ACHN (cell line): ENCODE data around the gene SLC23A3.

Experiments
- DNase-seq: peaks from one replicate; pipeline ENCODE4 v3.0.0-alpha.2; 2015
- in situ Hi-C: cut with HindIII; loops from 2 replicates; pipeline ENCODE4 v1.10.0; 2017; ENCODE audit warnings: low sequenced_read_pairs, low pct_ligation_motif_present, low pct_unique_long_range_greater_than_20kb

SLC23A3 gene

DNA sequence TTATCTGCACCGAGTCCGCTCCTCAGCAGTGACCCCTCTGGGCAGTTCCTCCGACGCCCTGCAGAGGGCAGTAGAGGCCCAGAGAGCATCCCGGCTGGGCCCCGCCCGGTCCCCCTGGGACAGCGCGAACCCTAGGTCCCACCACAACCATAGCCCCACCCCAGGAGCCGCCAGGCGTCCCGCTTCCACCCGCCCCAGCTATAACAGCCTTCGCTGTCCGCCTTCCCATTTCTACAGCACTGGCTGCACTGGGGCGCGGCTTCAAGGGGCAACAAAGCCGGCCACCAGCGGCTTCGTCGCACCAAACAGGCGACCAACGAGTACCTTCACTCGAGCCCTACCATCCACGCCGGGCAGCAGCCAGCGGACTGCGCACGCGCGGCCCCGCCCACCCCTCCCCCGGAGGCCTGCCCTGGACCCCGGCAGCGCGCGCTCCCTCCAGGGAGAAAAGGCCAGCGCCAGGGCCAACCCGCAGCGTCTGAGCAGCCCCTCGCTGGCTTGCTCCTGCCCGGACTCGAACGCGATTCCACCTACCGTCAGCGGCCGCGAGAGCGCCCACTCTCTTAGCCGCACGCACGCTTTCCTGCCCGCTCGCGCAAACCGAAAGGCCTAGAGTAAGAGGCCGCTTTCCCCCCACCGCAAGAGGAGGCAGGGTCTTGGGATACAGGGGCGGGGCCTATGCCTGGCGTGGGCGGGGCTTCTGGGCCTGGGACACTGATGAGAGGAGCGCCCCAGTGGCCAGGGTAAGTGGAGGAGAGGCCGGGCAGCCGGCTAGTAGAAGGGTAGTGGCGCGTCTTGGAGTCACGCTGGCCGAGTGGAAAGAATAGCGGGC, 9.4 kb downstream of the SLC23A3 start, which contains the start of gene NHEJ1:
Gene NHEJ1 (minus strand): TSS at position 630 of the 832 bp plus-strand sequence. CDS start 2,453 bp downstream, outside the sequence.
- peak; percentile 95 for DNase-seq
- in situ Hi-C loops, result no loop called here

DNA sequence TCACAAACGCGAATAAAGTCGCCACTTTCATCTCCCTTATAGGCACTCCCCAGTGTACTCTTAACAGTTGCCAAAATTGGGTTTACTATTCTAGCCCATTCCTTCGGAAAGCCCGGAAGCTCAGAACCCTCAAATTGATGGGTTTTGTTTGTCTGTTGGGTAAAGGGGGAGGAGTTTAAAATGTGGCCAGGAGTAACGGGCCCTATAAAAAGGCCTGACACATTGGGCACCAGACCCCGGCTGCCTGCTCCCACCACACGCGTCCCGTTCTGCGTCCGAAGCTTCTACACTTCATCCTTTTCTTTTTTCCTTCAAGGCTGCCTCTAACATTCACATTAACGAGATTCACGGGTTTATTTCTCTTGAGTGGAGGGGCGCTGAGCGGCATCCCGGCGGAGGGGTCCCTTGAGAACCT, 10.1 kb downstream of the SLC23A3 start:
- DNase-seq, result peak; percentile 6
- in situ Hi-C loops, result no loop called here

GRCh38 chr2:219158586-219158985, 11.2 kb downstream of the SLC23A3 start:
- in situ Hi-C loops, result no loop called here
- no peak for DNase-seq

DNA sequence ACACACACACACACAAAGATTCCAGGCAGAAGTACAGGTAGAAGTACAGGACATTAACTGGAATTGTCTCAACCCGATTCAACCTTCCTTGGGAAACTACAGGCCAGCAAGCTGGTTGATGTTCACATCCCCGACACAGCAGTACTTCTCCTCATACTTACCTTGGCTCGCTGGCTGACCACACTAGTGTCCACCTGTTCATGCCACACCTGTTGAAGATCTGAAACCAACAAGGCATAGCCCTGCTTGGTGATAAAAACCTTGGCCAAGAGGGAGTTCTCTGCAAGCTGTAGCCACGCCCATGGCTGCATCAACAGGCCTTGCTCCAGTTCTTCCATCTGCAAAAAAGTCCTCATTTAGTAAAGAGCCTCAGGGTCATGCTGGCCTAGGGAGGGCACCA, 11.8 kb downstream of the SLC23A3 start:
- DNase-seq, result no peak
- in situ Hi-C loops, result no loop called here

- DNase-seq, result no peak
- in situ Hi-C loops, result no loop called here
Measured at GRCh38 chr2:219157396-219157795, 12.4 kb downstream of the SLC23A3 start.

GRCh38 chr2:219155054-219155644, 14.7 kb downstream of the SLC23A3 start:
- DNase-seq, result peak; percentile 85
- in situ Hi-C loops, result no loop called here

DNA sequence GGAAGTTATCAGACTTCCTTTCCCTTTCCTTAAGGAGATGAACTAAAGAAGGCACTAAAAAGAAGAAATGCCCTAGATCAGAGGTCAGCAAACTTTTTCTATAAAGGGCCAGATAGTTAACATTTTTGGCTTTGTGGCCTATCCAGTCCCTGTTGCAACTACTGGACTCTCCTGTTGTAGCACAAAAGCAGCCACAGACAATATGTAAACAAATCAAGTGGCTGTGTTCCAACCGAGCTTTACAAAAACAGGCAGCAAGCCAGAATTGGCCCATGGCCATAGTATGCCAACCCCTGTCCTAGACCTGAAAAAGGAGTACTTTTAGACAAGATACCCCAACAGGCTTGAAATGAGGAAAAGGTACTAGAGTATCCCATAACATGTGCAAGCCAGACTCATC, 20.2 kb downstream of the SLC23A3 start:
- in situ Hi-C loops, result no loop called here
- DNase-seq, result no peak

DNA sequence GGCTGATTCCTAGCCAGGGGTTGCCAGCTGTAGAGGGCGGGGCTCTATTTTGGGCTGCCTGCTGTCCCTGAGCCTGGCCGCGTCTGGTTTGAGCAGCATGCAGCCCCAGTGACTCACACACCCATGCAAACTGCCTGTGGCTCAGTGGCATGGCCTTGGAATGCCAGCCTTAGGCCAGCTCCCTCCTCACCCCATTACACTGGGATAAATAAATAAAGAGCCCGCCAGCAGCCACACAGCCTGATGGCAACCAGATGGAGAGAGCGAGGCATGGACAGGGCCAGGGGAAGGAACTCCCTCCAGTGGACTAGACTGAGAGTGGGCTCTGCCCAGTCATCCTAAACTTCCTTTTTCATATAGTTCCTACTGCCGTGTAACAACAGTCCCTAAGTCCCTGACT, 27.5 kb downstream of the SLC23A3 start:
- peak; percentile 92 for DNase-seq
- in situ Hi-C loops, result no loop called here

GRCh38 chr2:219140722-219141121, 29.1 kb downstream of the SLC23A3 start:
- DNase-seq, result no peak
- in situ Hi-C loops, result no loop called here

DNA sequence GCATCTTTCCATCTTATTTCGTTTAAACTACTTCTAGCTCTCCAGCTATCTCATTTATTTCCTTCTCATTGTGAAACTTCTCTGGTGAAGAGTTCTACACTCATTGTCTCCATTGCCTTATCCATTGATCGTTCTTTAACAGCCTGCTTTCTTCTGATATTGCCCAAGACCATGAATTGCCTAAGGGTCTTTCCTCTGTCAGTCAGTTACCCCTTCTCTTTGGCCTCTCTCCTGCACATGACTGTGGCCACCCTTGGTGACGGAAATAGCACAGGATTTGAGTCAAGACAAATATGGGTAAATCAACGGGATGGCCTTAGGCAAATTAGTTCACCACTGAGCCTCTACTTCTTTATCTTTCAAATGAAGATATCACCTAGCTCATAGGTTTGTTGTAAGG, 35.9 kb downstream of the SLC23A3 start:
- no peak for DNase-seq
- in situ Hi-C loops, result no loop called here

- in situ Hi-C loops, result no loop called here
- DNase-seq, result no peak
Measured at GRCh38 chr2:219131744-219132143, 38.1 kb downstream of the SLC23A3 start.

- no peak for DNase-seq
- in situ Hi-C loops, result no loop called here
Measured at GRCh38 chr2:219131327-219131726, 38.5 kb downstream of the SLC23A3 start.

DNA sequence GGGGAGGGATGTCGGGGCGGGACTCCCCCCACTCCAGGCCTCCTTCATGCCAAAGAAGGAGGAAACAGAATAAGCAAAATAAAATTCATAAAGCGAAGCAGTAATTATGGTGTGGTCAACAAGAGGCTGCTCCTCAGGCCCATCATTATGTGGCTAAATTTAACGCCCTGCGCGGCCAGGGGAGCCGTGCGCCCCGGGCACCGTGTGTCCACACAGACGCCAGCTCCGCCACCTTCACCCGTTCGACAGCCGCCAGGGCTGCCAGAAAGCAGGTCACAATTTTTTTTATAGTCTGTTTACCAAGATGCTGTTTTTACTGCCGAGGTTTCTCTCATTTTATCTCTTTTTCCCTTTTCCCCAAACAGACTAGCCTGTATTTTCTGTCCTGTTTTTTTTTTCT, 40.2 kb downstream of the SLC23A3 start:
- in situ Hi-C loops, result no loop called here
- no peak for DNase-seq

DNA sequence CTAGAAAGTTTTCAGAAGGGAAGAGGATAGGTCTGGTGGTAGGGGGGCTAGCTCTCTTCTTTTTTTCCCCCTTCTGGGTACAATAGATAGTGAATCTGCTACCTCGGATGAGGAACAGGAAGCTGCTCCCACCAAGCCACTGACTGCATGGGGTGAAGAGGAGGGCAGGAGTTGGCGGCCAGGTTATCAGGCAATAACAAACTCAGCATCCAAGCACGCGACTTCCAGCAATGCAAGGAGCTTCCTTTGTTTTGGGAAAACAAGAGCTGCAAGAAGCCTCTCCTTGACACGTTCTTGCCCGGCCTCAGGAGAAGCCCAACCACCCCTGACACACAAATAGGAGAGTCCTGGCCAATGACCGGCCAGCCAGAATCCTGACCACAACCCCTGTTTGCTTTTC, 41.4 kb downstream of the SLC23A3 start:
- in situ Hi-C loops, result no loop called here
- DNase-seq, result no peak

DNA sequence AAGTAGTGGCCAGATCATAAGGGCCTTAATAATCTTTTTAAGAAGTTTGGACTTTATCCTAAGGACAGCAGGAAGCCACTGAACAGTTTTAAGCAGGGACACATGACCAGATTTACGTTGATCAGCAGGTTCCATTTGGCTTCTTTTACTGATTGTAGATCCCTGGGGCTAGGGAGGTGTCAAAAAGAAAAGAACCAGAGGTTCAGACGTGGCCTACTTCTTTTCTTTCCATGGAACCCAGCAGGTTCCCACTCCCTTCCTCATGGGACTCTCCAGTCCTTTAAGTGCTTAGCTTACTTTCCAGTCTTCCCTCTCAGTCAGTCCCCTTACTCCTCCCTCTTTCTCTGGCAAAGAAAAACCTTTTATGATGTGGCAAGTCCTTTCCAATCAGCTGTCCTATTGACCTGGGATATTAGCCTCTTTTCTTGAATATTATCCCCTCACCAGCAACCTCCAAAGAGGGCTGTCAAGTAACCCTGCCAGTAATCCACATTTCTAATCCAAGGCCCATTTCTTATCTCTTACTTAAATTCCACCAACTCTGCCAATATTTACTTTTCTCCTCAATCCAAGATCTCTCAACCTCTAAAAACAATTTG, 42.7 kb downstream of the SLC23A3 start:
- in situ Hi-C loops, result no loop called here

DNA sequence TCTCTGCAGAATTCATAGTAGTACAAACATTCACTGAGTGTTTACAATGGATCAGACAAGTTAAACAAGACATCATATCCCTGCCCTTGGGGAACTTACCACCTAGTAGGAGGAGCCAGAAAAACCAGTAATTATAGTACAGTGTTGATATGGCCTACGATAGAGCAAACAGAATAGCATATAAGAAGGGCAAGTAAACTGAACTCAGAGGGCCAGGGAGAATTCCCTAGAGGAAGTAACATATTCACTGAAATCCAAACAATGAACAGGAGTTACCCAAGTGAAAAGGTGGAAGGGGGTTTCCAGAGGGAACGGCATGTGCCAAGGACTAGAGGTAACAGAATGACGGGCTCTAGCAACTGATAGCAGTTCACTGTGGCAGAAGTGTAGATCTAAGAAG, 43.3 kb downstream of the SLC23A3 start:
- no peak for DNase-seq
- in situ Hi-C loops, result no loop called here

More for the DNA sequence above, 42.7 kb downstream of the SLC23A3 start:
- no peak for DNase-seq

DNA sequence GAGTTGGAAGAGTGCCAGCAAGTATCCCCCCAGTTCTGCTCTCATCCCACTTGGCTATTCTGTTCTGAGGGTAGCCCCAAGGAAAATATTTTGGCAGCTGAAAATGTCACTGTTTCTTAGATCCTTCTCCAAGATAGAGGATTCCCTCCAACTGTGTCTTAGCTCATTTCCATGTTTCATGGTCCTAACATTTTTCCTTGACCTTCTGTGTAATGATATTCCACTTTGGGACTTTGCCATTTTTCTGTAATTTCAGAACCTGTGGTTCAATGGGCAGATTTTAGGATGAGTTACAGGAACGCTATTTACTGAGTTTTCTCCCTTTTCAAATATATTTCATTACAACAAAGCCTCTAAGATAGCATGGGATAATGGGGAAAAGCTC, 44.0 kb downstream of the SLC23A3 start:
- DNase-seq, result no peak
- in situ Hi-C loops, result no loop called here

DNA sequence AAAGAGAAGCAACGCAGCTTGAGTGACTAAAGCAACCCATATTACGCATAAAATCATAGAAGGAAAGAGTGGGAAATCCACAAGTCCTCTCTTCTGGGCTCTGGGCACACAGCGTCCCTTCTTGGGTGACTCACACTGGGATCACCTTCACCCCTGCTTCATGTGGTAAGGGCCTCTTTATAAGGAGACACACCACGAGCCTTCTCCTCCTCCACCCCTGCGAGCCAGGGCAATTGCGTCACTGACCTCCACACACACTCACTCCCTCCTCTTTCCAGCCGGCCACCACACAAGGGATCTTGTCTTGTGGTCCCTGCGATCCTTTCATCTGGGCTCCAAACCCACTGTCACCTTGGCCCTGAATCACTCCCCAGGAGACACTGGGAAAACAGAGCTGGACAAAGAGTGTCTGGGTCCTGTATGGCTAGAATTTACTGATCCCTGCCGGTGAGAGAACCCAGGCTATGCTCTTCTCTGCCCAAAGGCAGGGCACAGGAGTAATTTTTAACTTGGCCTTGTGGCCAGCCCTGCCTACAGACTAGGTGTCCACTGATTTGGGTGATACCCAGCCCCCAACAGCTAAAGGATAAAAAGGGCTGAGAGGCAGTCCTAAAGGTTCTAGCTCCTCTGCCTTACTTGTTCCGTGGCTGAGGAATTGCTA, 44.5 kb downstream of the SLC23A3 start:
- in situ Hi-C loops, result no loop called here
- DNase-seq, result peak; percentile 91

- in situ Hi-C loops, result no loop called here
- DNase-seq, result no peak
Measured at GRCh38 chr2:219124381-219125110, 45.3 kb downstream of the SLC23A3 start.
